GM23338 (cell line): ENCODE data around the gene KRTAP10-5. TPM values are rescaled to one million over a fixed set of nuclear protein-coding genes. Genes with fewer than 3 reads are reported as not detected.

Experiments
- ATAC-seq: fragments of 200-7000 bp; cut with Tn5 transposase; 3 replicates; pipeline ENCODE4 v1.9.1; 2020
- DNase-seq: peaks from one replicate; pipeline ENCODE4 v3.0.0-alpha.2; 2015; ENCODE audit warnings: low spot score
- H2AFZ ChIP-seq: fragments of 200-600 bp; sonication (generic); 2 replicates; pipeline ENCODE4 v1.8.0; 2016; ENCODE audit warnings: antibody characterized with exemption, mild to moderate bottlenecking, moderate library complexity
- H3F3A ChIP-seq: fragments of 200-600 bp; sonication (generic); replicated peaks from 2 replicates; pipeline ENCODE4 v1.8.0; 2017; ENCODE audit warnings: antibody characterized with exemption, mixed run types, low read depth
- H3K27ac ChIP-seq: fragments of 200-600 bp; sonication (generic); 2 replicates; pipeline ENCODE4 v1.6.1; 2016; ENCODE audit warnings: low read depth
- H3K27me3 ChIP-seq: fragments of 200-600 bp; sonication (generic); 2 replicates; pipeline ENCODE4 v1.8.0; 2016; ENCODE audit warnings: mild to moderate bottlenecking, mixed run types, moderate library complexity; ENCODE audit not compliant: insufficient read depth
- H3K36me3 ChIP-seq: fragments of 200-600 bp; sonication (generic); 2 replicates; pipeline ENCODE4 v1.8.0; 2016; ENCODE audit warnings: mild to moderate bottlenecking; ENCODE audit not compliant: insufficient read depth
- H3K4me1 ChIP-seq: fragments of 200-600 bp; sonication (generic); 2 replicates; pipeline ENCODE4 v1.8.0; 2016; ENCODE audit warnings: mild to moderate bottlenecking, moderate library complexity; ENCODE audit not compliant: insufficient read depth
- H3K4me2 ChIP-seq: fragments of 200-600 bp; sonication (generic); 2 replicates; pipeline ENCODE4 v1.7.1; 2017; ENCODE audit warnings: mixed run types
- H3K4me3 ChIP-seq: fragments of 200-600 bp; sonication (generic); 2 replicates; pipeline ENCODE4 v1.6.1; 2016; ENCODE audit warnings: mixed run types
- H3K79me2 ChIP-seq: fragments of 200-600 bp; sonication (generic); replicated peaks from 2 replicates; pipeline ENCODE4 v1.8.0; 2017; ENCODE audit warnings: mild to moderate bottlenecking; ENCODE audit not compliant: insufficient read depth
- H3K9me2 ChIP-seq: fragments of 200-600 bp; sonication (generic); 2 replicates; pipeline ENCODE4 v1.8.0; 2017; ENCODE audit not compliant: insufficient read depth
- H4K20me1 ChIP-seq: fragments of 200-600 bp; sonication (generic); replicated peaks from 2 replicates; pipeline ENCODE4 v1.8.0; 2017; ENCODE audit warnings: mild to moderate bottlenecking; ENCODE audit not compliant: insufficient read depth
- H3K27ac Mint-ChIP-seq: 2 replicates; pipeline ENCODE4 v1.8.0; 2020; ENCODE audit warnings: inconsistent platforms, mild to moderate bottlenecking, moderate library complexity, mixed read lengths
- H3K27me3 Mint-ChIP-seq: 3 replicates; pipeline ENCODE4 v1.8.0; 2022; ENCODE audit warnings: low read depth, mild to moderate bottlenecking, moderate library complexity, mixed read lengths, inconsistent platforms; ENCODE audit not compliant: insufficient read depth, poor library complexity
- H3K36me3 Mint-ChIP-seq: 3 replicates; pipeline ENCODE4 v1.8.0; 2021; ENCODE audit warnings: low read depth, mild to moderate bottlenecking, inconsistent platforms, moderate library complexity, mixed read lengths
- H3K4me1 Mint-ChIP-seq: 3 replicates; pipeline ENCODE4 v1.8.0; 2020; ENCODE audit warnings: mild to moderate bottlenecking, inconsistent platforms, mixed read lengths
- H3K4me3 Mint-ChIP-seq: 3 replicates; pipeline ENCODE4 v1.8.0; 2021; ENCODE audit warnings: moderate library complexity, mild to moderate bottlenecking, inconsistent platforms, mixed read lengths
- H3K9me3 Mint-ChIP-seq: 3 replicates; pipeline ENCODE4 v1.8.0; 2020; ENCODE audit warnings: moderate library complexity, mild to moderate bottlenecking, inconsistent platforms, mixed read lengths
- CREB1 ChIP-seq: fragments of 250-450 bp; sonication (Bioruptor Pico); IDR thresholded peaks from 2 replicates; pipeline ENCODE4 v1.5.0; 2020; ENCODE audit warnings: low read depth, mild to moderate bottlenecking, moderate library complexity
- EZH2 ChIP-seq: fragments of 200-600 bp; sonication (generic); IDR thresholded peaks from one replicate; pipeline ENCODE4 v1.8.0; 2017; ENCODE audit warnings: antibody characterized with exemption, mild to moderate bottlenecking, low read depth; ENCODE audit not compliant: unreplicated experiment
- EZH2phosphoT487 ChIP-seq: fragments of 200-600 bp; sonication (generic); IDR thresholded peaks from one replicate; pipeline ENCODE4 v1.8.1; 2018; ENCODE audit warnings: antibody characterized with exemption; ENCODE audit not compliant: unreplicated experiment
- JUNB ChIP-seq: IDR thresholded peaks from one replicate; pipeline ENCODE4 v1.6.1; 2016; ENCODE audit warnings: antibody characterized with exemption; ENCODE audit not compliant: unreplicated experiment
- NANOG ChIP-seq: IDR thresholded peaks from 2 replicates; pipeline ENCODE4 v1.6.1; 2016; ENCODE audit warnings: antibody characterized with exemption, borderline replicate concordance
- POLR2AphosphoS5 ChIP-seq: IDR thresholded peaks from 2 replicates; pipeline ENCODE4 v1.6.1; 2016; ENCODE audit warnings: antibody characterized with exemption, low read depth
- STAT1 ChIP-seq: IDR thresholded peaks from one replicate; pipeline ENCODE4 v1.6.1; 2016; ENCODE audit warnings: antibody characterized with exemption; ENCODE audit not compliant: unreplicated experiment
- ZNF331 ChIP-seq: fragments of 250-450 bp; sonication (Bioruptor Pico); IDR thresholded peaks from 2 replicates; pipeline ENCODE4 v1.5.0; 2020; ENCODE audit warnings: low read depth, mild to moderate bottlenecking, moderate library complexity
- polyA plus RNA-seq: library from polyadenylated mRNA; unstranded; fragments of >200 nt; fragmentation: Nextera tagmentation; extraction: Ambion mirVana; gene quantifications from 2 replicates; pipeline ENCODE4 v1.2.1, GENCODE V29; 2016
- total RNA-seq: library from RNA; depleted of rRNA; stranded (reverse); fragments of >200 nt; shearing (Covaris generic); gene quantifications from 2 replicates; pipeline ENCODE4 v1.2.3, GENCODE V29; 2014
- TF ChIP-seq, protein P1 (sequence below): IDR thresholded peaks from one replicate; pipeline ENCODE4 v1.6.1; 2018; ENCODE audit warnings: antibody characterized with exemption; ENCODE audit not compliant: unreplicated experiment
- TF ChIP-seq, protein P2 (sequence below), 2 experiments: fragments of 200-600 bp in 1 of 2; sonication (generic) in 1 of 2; conservative IDR thresholded peaks; 2 replicates each; pipeline versions ENCODE4 v1.5.1 to v1.6.1; 2016 to 2017; ENCODE audit warnings: antibody characterized with exemption in 2 of 2, low read depth in 2 of 2, mild to moderate bottlenecking in 2 of 2, moderate library complexity in 1 of 2
- TF ChIP-seq, protein P3 (sequence below): fragments of 250-450 bp; sonication (Bioruptor Pico); IDR thresholded peaks from 2 replicates; pipeline ENCODE4 v1.5.0; 2020; ENCODE audit warnings: mild to moderate bottlenecking, moderate library complexity
- TF ChIP-seq, protein P4 (sequence below): IDR thresholded peaks from 2 replicates; pipeline ENCODE4 v1.6.1; 2016; ENCODE audit warnings: antibody characterized with exemption

Gene KRTAP10-5
- total and polyA plus RNA-seq, 2 experiments from 2014 or later, result not detected

DNA sequence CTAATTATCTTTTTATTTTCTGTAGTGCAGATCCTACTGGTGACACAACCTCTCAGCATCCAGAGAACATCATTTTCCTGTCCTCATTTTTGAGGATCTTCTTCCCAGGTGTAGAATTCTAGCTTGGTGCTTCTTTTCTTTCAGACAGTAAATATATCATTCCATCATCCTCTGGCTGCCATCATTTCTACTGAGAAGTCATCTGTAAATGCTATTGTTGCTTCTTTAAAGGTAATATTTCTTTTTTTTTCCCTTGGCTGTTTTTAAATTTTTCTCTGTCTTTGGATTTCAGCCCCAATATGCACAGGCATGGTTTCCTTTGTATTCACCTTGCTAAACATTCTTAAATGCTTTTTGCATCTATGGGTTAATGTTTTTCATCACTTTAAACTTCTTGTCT lies 43.2 kb upstream of the KRTAP10-5 start:
- no peaks in the 10 kb centered on the region for H3K79me2 ChIP-seq
- H3K4me2 ChIP-seq, result no peak overlapping the region
- no peaks in the 10 kb centered on the region for H3F3A ChIP-seq
- no peaks in the 10 kb centered on the region for H3K4me1 ChIP-seq
- no peak overlapping the region for H3K4me3 ChIP-seq
- TF ChIP-seq, protein P1, sequence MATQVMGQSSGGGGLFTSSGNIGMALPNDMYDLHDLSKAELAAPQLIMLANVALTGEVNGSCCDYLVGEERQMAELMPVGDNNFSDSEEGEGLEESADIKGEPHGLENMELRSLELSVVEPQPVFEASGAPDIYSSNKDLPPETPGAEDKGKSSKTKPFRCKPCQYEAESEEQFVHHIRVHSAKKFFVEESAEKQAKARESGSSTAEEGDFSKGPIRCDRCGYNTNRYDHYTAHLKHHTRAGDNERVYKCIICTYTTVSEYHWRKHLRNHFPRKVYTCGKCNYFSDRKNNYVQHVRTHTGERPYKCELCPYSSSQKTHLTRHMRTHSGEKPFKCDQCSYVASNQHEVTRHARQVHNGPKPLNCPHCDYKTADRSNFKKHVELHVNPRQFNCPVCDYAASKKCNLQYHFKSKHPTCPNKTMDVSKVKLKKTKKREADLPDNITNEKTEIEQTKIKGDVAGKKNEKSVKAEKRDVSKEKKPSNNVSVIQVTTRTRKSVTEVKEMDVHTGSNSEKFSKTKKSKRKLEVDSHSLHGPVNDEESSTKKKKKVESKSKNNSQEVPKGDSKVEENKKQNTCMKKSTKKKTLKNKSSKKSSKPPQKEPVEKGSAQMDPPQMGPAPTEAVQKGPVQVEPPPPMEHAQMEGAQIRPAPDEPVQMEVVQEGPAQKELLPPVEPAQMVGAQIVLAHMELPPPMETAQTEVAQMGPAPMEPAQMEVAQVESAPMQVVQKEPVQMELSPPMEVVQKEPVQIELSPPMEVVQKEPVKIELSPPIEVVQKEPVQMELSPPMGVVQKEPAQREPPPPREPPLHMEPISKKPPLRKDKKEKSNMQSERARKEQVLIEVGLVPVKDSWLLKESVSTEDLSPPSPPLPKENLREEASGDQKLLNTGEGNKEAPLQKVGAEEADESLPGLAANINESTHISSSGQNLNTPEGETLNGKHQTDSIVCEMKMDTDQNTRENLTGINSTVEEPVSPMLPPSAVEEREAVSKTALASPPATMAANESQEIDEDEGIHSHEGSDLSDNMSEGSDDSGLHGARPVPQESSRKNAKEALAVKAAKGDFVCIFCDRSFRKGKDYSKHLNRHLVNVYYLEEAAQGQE, result no peak
- TF ChIP-seq CREB1 (no peak), EZH2 (no peak), POLR2AphosphoS5 (no peak), EZH2phosphoT487 (no peak), NANOG (no peak), ZNF331 (CRISPR knock-in tag) (no peak), JUNB (no peak), STAT1 (no peak)
- TF ChIP-seq, protein P2, sequence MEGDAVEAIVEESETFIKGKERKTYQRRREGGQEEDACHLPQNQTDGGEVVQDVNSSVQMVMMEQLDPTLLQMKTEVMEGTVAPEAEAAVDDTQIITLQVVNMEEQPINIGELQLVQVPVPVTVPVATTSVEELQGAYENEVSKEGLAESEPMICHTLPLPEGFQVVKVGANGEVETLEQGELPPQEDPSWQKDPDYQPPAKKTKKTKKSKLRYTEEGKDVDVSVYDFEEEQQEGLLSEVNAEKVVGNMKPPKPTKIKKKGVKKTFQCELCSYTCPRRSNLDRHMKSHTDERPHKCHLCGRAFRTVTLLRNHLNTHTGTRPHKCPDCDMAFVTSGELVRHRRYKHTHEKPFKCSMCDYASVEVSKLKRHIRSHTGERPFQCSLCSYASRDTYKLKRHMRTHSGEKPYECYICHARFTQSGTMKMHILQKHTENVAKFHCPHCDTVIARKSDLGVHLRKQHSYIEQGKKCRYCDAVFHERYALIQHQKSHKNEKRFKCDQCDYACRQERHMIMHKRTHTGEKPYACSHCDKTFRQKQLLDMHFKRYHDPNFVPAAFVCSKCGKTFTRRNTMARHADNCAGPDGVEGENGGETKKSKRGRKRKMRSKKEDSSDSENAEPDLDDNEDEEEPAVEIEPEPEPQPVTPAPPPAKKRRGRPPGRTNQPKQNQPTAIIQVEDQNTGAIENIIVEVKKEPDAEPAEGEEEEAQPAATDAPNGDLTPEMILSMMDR (conservative IDR thresholded peaks at IDR 0.05; ENCODE audit: low read depth in 2 of 2), result no peak
- TF ChIP-seq, protein P3, sequence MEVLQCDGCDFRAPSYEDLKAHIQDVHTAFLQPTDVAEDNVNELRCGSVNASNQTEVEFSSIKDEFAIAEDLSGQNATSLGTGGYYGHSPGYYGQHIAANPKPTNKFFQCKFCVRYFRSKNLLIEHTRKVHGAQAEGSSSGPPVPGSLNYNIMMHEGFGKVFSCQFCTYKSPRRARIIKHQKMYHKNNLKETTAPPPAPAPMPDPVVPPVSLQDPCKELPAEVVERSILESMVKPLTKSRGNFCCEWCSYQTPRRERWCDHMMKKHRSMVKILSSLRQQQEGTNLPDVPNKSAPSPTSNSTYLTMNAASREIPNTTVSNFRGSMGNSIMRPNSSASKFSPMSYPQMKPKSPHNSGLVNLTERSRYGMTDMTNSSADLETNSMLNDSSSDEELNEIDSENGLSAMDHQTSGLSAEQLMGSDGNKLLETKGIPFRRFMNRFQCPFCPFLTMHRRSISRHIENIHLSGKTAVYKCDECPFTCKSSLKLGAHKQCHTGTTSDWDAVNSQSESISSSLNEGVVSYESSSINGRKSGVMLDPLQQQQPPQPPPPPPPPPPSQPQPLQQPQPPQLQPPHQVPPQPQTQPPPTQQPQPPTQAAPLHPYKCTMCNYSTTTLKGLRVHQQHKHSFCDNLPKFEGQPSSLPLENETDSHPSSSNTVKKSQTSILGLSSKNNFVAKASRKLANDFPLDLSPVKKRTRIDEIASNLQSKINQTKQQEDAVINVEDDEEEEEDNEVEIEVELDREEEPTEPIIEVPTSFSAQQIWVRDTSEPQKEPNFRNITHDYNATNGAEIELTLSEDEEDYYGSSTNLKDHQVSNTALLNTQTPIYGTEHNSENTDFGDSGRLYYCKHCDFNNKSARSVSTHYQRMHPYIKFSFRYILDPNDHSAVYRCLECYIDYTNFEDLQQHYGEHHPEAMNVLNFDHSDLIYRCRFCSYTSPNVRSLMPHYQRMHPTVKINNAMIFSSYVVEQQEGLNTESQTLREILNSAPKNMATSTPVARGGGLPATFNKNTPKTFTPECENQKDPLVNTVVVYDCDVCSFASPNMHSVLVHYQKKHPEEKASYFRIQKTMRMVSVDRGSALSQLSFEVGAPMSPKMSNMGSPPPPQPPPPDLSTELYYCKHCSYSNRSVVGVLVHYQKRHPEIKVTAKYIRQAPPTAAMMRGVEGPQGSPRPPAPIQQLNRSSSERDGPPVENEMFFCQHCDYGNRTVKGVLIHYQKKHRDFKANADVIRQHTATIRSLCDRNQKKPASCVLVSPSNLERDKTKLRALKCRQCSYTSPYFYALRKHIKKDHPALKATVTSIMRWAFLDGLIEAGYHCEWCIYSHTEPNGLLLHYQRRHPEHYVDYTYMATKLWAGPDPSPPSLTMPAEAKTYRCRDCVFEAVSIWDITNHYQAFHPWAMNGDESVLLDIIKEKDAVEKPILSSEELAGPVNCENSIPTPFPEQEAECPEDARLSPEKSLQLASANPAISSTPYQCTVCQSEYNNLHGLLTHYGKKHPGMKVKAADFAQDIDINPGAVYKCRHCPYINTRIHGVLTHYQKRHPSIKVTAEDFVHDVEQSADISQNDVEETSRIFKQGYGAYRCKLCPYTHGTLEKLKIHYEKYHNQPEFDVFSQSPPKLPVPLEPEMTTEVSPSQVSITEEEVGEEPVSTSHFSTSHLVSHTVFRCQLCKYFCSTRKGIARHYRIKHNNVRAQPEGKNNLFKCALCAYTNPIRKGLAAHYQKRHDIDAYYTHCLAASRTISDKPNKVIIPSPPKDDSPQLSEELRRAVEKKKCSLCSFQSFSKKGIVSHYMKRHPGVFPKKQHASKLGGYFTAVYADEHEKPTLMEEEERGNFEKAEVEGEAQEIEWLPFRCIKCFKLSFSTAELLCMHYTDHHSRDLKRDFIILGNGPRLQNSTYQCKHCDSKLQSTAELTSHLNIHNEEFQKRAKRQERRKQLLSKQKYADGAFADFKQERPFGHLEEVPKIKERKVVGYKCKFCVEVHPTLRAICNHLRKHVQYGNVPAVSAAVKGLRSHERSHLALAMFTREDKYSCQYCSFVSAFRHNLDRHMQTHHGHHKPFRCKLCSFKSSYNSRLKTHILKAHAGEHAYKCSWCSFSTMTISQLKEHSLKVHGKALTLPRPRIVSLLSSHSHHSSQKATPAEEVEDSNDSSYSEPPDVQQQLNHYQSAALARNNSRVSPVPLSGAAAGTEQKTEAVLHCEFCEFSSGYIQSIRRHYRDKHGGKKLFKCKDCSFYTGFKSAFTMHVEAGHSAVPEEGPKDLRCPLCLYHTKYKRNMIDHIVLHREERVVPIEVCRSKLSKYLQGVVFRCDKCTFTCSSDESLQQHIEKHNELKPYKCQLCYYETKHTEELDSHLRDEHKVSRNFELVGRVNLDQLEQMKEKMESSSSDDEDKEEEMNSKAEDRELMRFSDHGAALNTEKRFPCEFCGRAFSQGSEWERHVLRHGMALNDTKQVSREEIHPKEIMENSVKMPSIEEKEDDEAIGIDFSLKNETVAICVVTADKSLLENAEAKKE, result no peak
- TF ChIP-seq, protein P4, sequence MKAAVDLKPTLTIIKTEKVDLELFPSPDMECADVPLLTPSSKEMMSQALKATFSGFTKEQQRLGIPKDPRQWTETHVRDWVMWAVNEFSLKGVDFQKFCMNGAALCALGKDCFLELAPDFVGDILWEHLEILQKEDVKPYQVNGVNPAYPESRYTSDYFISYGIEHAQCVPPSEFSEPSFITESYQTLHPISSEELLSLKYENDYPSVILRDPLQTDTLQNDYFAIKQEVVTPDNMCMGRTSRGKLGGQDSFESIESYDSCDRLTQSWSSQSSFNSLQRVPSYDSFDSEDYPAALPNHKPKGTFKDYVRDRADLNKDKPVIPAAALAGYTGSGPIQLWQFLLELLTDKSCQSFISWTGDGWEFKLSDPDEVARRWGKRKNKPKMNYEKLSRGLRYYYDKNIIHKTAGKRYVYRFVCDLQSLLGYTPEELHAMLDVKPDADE, result no peak
- H3K4me1 Mint-ChIP-seq, result peaks cover 3% of the 10 kb centered on the region; the same call in 1 of the 3 replicates
- H3K27me3 ChIP-seq, result no peaks in the 10 kb centered on the region
- peaks cover 54% of the 10 kb centered on the region for H3K9me3 Mint-ChIP-seq
- ATAC-seq (no peak), DNase-seq (no peak)
- no peak overlapping the region for H3K27ac Mint-ChIP-seq
- no peak overlapping the region for H3K4me3 Mint-ChIP-seq
- H4K20me1 ChIP-seq, result no peaks in the 10 kb centered on the region
- no peak overlapping the region for H3K27ac ChIP-seq
- no peak overlapping the region for H2AFZ ChIP-seq
- H3K9me2 ChIP-seq, result no peaks in the 10 kb centered on the region
- H3K36me3 ChIP-seq, result no peaks in the 10 kb centered on the region; the same call in 1 of the 2 replicates
- H3K27me3 Mint-ChIP-seq, result peaks cover 8% of the 10 kb centered on the region
- peaks cover 32% of the 10 kb centered on the region for H3K36me3 Mint-ChIP-seq
